Fibroblast of skin of left quadriceps (primary cell): ENCODE data around the gene TGFBR1.
"Not testable (repeated sequence)": the region's sequence is repeated elsewhere in the genome, so short reads cannot be mapped to it uniquely, and the experiment has no call there.

ENCODE experiments used
- DNase-seq, 2 experiments: peaks; one replicate each; pipeline ENCODE4 v3.0.0-alpha.2; 2013; ENCODE audit warnings: low read depth in 2 of 2

TGFBR1 gene

GRCh38 chr9:99189186-99189585 lies 84.3 kb downstream of the TGFBR1 start:
- no peak for DNase-seq

GRCh38 chr9:99189887-99190596 lies 85.1 kb downstream of the TGFBR1 start:
- DNase-seq: no peak

- DNase-seq: no peak
Measured at GRCh38 chr9:99190597-99191283, 85.8 kb downstream of the TGFBR1 start.

DNA sequence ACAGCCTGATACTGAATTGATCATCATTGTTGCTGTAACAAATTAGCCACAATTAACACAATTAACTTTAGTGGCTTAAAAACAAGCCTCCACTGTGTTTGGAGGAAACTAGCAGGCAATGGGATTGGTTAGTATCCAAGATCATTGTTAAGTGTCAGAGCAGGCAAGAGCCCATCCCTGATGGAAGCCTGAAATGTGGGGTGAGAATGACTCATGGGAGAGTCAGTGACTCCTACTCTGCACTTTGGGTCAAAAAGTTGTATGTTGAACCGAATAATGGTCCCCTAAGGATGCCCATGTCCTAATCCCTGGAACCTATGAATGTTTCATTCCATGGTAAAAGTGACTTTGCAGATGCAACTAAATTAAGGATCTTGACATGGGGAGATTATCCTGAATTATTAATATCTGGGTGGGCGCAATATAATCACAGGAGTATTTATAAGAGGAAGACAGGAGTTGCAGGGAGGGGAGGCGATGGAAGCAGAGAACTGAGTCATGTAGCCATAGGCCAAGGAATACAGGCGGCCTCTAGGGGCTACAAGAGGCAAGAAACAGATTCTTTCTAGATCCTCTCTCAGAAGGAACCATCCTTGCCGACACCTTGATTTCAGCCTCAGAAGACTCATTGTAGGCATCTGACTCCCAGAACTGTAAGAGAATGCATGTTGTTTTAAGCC lies 88.0 kb downstream of the TGFBR1 start:
- no peak for DNase-seq

DNA sequence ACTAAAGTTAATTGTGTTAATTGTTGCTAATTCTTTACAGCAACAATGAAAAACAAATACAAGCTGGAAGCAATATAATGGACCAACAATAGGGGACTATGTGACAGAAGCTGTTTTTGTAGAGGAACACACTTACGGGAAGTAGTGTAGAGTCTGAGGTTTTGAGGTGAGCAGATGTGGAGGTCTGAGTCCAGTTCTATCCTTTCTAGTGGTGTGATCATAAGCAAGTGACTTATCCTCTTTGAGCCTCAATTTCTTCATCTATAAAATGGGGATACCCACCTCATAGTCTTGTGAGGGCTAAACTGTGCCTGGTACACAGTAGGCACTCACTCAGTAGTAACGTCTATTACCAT lies 88.5 kb downstream of the TGFBR1 start:
- no peak for DNase-seq

DNA sequence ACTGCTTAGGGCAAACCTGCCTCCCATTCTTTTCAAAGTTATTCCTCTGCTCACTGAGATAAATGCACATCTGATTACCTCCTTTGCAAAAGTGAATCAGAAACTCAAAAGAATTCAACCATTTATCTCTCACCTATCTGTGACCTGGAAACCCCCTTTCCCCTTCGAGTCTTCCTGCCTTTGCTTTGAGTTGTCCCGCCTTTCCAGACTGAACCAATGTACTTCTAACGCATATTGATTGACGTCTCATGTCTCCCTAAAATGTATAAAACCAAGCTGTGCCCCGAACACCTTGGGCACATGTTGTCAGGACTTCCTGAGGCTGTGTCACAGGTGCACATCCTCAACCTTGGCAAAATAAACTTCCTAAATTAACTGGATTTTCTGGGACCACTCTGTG lies 91.6 kb downstream of the TGFBR1 start:
- DNase-seq: not testable (repeated sequence)

DNA sequence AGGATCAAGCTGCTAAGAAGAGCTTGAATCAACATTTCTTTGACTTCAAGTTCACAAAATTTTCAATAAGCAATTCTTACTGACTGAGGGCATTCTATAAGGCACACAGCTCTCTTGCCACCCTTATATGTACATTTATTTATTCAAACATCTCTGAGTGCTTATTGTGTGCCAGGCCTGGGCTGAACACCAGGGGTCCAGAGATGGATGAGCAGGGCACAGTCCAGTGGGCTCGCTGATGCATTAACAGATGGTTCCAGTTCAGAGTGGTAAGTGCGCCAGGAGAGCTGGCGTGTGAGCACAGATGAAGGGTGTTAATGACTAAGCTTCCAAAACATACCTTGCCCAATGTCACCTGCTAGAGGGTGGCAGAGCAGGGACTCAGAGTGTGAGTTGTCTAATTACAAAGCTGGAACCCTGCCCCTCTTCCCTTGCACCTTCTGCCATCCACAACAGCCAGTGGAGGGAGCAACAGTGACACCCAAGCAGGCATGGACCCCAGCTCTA lies 92.3 kb downstream of the TGFBR1 start:
- no peak for DNase-seq

- DNase-seq: no peak
Measured at GRCh38 chr9:99197987-99198386, 93.1 kb downstream of the TGFBR1 start.

DNA sequence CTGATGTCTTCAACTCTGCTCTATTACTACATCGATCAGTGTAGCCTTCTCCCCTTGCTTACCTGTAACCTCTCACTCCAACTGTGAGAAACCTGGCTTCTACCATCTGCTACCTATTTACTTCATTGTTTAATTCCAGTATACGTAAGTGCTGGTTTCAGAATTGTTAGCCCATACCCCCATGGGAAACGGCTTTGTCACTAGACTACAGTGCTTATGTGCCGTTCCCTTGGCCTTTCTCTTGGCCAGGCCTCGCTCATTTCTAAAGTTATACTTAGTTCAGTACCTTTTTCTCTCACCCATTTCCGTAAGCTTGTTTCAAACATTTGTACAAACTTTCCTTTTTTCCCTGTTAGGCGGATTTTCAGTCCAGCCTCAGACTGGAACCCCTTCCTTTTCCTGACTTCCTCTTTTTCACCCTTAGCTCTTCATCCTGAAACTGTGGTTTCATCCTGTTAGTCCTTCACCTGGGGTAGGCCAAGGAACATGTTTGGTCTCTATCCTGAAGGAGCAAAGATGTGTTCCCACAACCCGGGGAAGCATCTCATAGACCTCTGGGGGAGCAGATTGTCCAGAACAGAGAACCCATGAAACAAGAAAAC lies 95.1 kb downstream of the TGFBR1 start:
- DNase-seq: no peak

DNA sequence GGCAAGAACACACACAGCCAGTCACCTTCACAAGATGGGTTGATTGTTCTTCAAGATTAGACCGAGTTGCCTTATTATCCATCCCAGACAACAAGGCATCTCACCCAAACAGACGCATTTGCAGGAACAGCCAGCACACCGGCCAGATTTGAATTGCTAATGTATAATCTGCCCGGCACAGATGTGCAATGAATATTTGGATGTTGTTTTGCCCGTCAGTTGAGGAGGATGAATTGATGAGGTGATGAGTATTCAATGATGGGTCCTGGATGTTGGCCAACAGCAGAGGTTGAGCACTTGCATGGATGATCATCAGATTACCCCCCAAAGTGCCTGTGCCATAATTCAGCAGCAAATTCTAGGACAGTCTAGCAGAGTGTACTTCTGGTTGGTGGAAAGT lies 96.7 kb downstream of the TGFBR1 start:
- no peak for DNase-seq
